IgD-negative memory B cell (primary cell): ENCODE data around the gene KCND1. TPM values are rescaled to one million over a fixed set of nuclear protein-coding genes. Genes with fewer than 3 reads are reported as not detected.

Experiments used
- H3K27ac Mint-ChIP-seq, 3 donors: one replicate each; pipeline ENCODE4 v1.8.0; 2020 to 2022; ENCODE audit warnings: mild to moderate bottlenecking in 3 of 3, mixed read lengths in 3 of 3, moderate library complexity in 1 of 3
- H3K27me3 Mint-ChIP-seq: one replicate; pipeline ENCODE4 v1.8.0; 2021; ENCODE audit warnings: mixed read lengths
- H3K36me3 Mint-ChIP-seq: one replicate; pipeline ENCODE4 v1.8.0; 2020; ENCODE audit warnings: mild to moderate bottlenecking, mixed read lengths
- H3K4me1 Mint-ChIP-seq, 3 donors: one replicate each; pipeline ENCODE4 v1.8.0; 2020 to 2022; ENCODE audit warnings: mixed read lengths in 3 of 3, mild to moderate bottlenecking in 1 of 3
- H3K4me3 Mint-ChIP-seq, 4 donors: one replicate each; pipeline ENCODE4 v1.8.0; 2020 to 2022; ENCODE audit warnings: mild to moderate bottlenecking in 4 of 4, mixed read lengths in 4 of 4, moderate library complexity in 3 of 4
- H3K9me3 Mint-ChIP-seq, 3 donors: one replicate each; pipeline ENCODE4 v1.8.0; 2020 to 2021; ENCODE audit warnings: mixed read lengths in 3 of 3, mild to moderate bottlenecking in 1 of 3
- polyA plus RNA-seq: library from polyadenylated mRNA; unstranded; fragments of 300-500 nt; fragmentation: Illumina TruSeq; gene quantifications from one replicate; pipeline ENCODE4 v1.2.3, GENCODE V29; 2021

The KCND1 gene
- 0.13 TPM for polyA plus RNA-seq

DNA sequence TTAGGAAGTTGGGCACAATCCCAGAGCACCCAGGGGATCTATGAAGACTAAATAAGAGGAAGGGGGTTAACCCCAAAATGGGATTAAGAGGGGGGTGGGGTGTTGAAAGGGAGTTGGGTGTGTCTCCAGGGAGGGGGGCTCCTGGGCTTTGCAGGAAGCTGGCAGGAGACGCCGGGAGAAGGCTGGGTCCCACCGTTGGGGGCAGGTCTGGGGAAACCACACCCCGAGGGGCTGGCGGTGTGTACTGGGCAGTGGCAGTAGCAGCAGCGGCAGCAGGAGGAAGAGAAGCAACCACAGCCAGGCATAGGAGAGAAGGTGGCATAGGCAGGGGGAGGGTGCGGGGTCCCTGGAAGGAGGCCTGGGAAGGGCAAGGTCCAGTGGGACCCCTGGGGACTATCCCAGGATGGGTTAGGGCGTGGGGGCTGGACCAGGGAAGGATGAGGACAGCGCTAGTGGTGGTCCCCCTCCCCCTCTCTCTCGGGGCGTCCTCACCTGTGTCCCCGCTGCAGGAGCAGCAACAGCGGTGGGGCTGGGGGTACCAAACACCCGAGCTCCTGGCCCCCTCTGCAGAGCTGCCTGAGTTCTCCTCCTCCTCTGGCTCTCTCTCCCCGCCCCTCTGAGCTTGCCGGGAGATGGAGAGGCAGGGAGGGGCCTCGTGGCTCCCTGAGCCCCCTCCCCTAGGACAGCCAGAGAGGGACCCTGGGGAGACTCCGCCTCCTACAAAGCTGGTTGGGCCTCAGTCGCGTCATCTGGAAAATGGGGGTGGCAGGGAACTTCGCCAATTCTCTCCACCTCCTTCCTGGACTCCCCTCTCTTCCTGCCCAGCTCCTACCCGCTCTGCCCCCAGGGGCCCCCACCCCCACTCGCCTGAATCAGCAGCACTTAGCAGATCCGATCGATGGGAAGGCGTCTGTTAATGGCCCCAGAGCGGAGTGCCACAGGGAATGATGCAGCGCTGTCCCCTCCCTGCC is at the start of gene KCND1:
TSS of gene KCND1 (minus strand) at position 596 of the 971 bp plus-strand sequence. CDS start 1,573 bp downstream, outside the sequence.
- H3K27ac Mint-ChIP-seq = no peak within 1 kb of the TSS
- peaks cover 0 to 8% (median 4%) of the 10 kb centered on the region in 3 donors for H3K4me1 Mint-ChIP-seq
- H3K4me3 Mint-ChIP-seq = peak within 1 kb of the TSS in 3 of 4 donors; percentile 58 to 67 (median 61)

DNA sequence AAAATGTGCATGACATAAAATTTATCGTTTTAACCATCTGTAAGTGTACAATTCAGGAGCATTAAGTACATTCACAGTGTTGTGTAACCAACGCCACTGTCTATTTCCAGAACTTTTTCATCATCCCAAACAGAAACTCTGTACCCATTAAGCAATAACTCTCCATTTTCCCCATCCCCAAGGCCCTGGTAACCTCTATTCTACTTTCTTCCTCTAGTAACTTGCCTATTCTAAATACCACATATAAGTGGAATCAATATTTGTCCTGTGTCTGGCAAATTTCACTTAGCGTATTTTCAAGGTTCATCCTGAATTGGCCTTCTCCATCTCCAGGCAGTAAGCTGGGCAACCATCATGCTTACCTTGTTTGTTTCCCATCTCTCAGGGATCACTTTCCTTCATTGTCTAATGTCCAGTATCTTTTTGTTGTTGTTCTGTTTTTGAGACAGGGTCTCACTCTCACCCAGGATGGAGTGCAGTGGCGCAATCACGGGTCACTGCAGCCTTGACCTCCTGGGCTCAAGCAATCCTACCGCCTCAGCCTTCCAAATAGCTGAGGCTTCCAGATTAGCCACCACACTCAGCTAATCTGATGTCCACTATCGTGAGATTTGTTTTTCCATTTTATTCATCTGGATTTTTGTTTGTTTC is 48.1 kb upstream of the KCND1 start:
- Mint-ChIP-seq H3K27ac (no peak overlapping the region), H3K9me3 (no peaks in the 10 kb centered on the region), H3K4me3 (no peak overlapping the region), H3K4me1 (no peaks in the 10 kb centered on the region), H3K36me3 (peaks cover 3% of the 10 kb centered on the region), H3K27me3 (no peaks in the 10 kb centered on the region)

More for the DNA sequence above, at the start of gene KCND1:
- Mint-ChIP-seq H3K27me3 (peaks cover 10% of the 10 kb centered on the region), H3K36me3 (no peaks in the 10 kb centered on the region), H3K9me3 (no peaks in the 10 kb centered on the region)

DNA sequence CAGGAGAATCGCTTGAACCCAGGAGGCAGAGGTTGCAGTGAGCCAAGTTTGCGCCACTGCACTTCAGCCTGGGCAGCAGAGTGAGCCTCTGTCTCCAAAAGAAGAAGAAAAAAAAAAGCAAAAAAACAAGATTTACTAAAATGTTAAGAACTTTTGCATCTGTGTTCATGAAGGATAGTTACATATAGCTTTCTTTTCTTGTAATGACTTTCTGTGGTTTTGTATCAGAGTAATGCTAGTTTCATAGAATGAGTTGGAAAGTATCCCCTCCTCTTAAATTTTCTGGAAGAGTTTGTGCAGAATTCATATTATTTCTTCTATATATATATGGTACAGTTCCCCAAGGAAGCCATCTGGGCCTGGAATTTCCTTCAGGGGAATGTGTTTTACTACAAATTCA is 47.4 kb upstream of the KCND1 start:
- Mint-ChIP-seq H3K36me3 (peaks cover 2% of the 10 kb centered on the region), H3K27ac (no peak overlapping the region), H3K9me3 (no peaks in the 10 kb centered on the region), H3K4me1 (no peaks in the 10 kb centered on the region), H3K4me3 (no peak overlapping the region), H3K27me3 (no peaks in the 10 kb centered on the region)

DNA sequence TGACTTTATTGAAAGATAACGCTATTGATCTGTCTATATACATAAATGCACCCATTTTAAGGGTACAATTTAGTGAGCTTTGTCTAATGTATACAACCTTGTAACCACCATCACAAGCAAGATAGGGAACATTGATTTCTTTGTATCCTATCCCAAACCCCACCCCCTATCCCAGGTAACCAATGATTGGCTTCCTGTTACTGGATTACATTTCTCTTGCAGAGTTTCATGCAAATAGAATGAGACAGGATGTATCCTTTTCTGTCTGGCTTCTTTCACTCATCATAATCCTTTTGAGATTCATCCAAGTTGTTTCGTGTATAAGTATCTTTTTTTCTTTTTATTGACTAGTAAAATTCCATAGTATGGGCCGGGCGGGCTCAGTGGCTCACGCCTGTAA is 32.1 kb upstream of the KCND1 start:
- Mint-ChIP-seq H3K27me3 (no peaks in the 10 kb centered on the region), H3K27ac (peak overlapping the region in 2 of 3 donors; percentile 23 to 59), H3K4me1 (peaks cover 3 to 16% (median 4%) of the 10 kb centered on the region in 3 donors), H3K9me3 (no peaks in the 10 kb centered on the region), H3K4me3 (peak overlapping the region in 2 of 4 donors; percentile 1 to 48), H3K36me3 (no peaks in the 10 kb centered on the region)

DNA sequence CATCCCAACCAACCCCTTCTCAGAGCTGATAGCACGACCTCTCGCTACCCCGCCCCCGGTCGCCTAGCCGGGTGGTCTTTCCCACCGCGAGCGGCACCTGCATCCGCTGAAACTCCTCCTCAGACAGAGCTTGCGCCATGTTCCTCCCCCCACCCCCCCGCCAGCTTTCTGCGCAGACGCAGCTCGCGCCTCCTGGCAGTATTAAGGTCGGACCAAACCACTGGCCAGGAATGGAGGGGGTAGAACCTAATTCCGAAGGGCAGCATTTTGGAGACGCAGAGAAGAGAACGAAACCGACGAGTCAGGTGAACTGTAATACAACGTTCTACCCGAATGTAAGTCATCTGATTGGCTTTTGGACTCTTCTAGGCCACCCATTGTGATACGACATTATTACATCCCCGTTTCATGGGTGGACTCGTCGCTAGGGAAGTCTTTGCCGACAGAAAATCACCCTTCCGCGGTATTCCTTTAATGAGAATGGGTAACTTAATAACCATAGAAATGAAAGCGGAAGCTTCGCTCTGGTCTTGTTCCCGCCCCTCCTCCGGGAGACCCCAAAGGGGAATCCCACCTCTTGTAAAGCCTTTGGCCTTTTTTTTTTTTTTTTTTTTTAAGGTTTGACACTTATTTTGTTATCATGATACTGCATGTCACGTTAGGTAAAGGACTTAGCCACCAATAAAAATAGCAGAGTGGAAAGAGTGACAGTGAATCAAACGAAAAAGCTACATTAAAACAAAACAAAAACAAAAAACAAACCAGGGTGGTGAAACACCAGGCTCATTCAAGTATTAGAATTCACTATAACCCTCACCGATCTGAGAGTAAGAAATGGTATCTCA is 30.7 kb upstream of the KCND1 start, which contains the start of gene GRIPAP1:
TSS of gene GRIPAP1 (minus strand) at position 174 of the 845 bp plus-strand sequence. CDS start at position 139, 35 bp downstream.
- peak within 1 kb of the TSS; percentile 95 to 99 (median 95) for H3K27ac Mint-ChIP-seq
- peak within 1 kb of the TSS; percentile 95 to 98 (median 96) for H3K4me3 Mint-ChIP-seq
- H3K4me1 Mint-ChIP-seq = peaks cover 5 to 19% (median 8%) of the 10 kb centered on the region in 3 donors
- no peaks in the 10 kb centered on the region for H3K9me3 Mint-ChIP-seq
- no peaks in the 10 kb centered on the region for H3K36me3 Mint-ChIP-seq
- H3K27me3 Mint-ChIP-seq = no peaks in the 10 kb centered on the region

DNA sequence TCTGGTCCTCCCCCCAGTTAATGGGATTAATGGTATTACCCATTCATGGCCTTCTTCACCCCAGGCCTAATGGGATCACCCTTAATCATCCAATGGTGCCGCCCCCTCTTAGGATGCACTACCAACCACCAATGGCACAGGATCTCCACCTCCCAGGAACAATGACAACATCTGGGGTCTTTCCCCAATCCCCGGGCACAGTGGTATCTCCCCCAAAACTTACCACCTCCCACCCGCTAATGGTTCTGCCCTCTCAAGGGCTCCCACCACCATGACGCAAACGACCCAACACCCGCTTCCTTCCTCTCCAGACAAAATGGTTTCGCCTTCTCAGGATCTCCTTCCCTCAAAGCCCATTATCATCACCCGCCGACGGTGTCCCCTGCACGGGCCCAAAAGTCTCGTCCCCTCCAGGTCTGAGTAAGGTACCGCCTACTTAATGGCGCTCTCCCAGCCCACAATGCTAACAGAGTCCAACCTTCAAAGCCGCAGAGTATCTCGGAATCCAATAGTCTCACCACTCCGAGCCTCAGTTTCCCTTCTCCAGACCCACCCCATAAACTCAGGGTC is 30.0 kb upstream of the KCND1 start:
- no peaks in the 10 kb centered on the region for H3K36me3 Mint-ChIP-seq
- peaks cover 1% of the 10 kb centered on the region for H3K27me3 Mint-ChIP-seq
- H3K9me3 Mint-ChIP-seq = no peaks in the 10 kb centered on the region
- peak overlapping the region; percentile 95 to 98 (median 96) for H3K4me3 Mint-ChIP-seq
- peaks cover 5 to 21% (median 8%) of the 10 kb centered on the region in 3 donors for H3K4me1 Mint-ChIP-seq
- peak overlapping the region; percentile 95 to 99 (median 95) for H3K27ac Mint-ChIP-seq

DNA sequence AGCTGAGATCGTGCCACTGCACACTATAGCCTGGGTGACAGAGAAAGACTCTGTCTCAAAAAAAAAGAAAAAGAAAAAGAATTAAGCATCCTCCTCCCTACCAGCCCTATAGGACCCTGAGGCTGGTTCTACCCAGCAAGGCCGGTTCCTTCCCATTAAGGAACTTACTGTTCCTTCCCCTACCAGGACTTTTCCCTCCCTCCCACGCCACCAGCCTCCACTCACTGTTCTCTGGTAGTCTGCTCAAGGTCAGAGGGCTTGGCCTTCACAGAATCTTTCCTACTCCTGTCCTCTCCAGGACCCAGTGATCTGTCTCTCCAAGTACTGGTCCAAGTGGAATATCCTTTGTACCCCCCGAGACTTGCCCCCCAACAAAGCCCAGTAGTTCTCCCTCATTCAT is 29.0 kb upstream of the KCND1 start:
- H3K27me3 Mint-ChIP-seq = peaks cover 1% of the 10 kb centered on the region
- peak overlapping the region in 1 of 4 donors; percentile 98 for H3K4me3 Mint-ChIP-seq
- no peaks in the 10 kb centered on the region for H3K36me3 Mint-ChIP-seq
- no peaks in the 10 kb centered on the region for H3K9me3 Mint-ChIP-seq
- H3K4me1 Mint-ChIP-seq = peaks cover 5 to 23% (median 8%) of the 10 kb centered on the region in 3 donors
- H3K27ac Mint-ChIP-seq = peak overlapping the region in 2 of 3 donors; percentile 39 to 99

DNA sequence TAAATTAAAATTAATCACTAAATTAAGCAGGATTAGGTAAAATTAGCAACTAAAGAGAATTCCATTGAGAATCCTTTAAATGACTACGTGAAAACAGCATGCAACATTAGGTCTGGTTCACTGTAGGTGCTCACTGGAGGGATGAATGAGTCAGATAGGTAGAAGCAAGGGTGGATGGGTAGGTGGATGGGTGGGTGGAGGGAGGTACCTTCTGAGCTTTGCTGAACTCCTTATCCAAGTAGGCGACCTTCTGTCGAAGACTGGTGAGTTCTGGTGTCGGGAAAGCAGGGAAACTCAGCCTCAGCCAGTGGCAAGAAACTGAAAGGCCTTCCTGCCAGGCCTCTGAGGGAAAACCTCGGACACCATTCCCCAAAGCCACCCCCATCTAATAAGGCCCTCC is 27.4 kb upstream of the KCND1 start:
- Mint-ChIP-seq H3K36me3 (no peaks in the 10 kb centered on the region), H3K4me1 (peaks cover 5 to 23% (median 8%) of the 10 kb centered on the region in 3 donors), H3K27me3 (peaks cover 1% of the 10 kb centered on the region), H3K9me3 (no peaks in the 10 kb centered on the region), H3K27ac (peak overlapping the region in 1 of 3 donors; percentile 91), H3K4me3 (no peak overlapping the region)

DNA sequence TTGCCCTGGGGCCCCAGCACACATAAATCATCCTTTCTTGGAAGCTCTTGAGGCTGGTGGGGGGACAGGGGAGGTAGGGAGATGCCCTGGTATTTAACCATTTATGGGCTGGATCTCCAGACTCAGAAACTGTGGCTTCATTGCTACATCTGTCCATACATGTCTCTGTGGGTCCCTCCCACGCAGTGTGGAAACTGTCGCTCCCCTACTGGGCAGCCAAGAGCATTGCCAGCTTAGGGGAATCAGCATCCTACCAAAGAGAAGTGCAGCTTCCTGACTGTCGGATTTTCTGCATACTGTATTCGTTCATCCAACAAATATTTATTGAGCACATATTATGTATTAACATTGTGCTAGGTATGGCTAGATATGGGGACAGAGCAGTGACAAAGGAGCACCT is 26.7 kb upstream of the KCND1 start:
- no peaks in the 10 kb centered on the region for H3K9me3 Mint-ChIP-seq
- H3K4me3 Mint-ChIP-seq = peak overlapping the region in 1 of 4 donors; percentile 17
- peaks cover 4% of the 10 kb centered on the region for H3K27me3 Mint-ChIP-seq
- H3K36me3 Mint-ChIP-seq = no peaks in the 10 kb centered on the region
- H3K27ac Mint-ChIP-seq = no peak overlapping the region
- H3K4me1 Mint-ChIP-seq = peaks cover 5 to 23% (median 6%) of the 10 kb centered on the region in 3 donors

DNA sequence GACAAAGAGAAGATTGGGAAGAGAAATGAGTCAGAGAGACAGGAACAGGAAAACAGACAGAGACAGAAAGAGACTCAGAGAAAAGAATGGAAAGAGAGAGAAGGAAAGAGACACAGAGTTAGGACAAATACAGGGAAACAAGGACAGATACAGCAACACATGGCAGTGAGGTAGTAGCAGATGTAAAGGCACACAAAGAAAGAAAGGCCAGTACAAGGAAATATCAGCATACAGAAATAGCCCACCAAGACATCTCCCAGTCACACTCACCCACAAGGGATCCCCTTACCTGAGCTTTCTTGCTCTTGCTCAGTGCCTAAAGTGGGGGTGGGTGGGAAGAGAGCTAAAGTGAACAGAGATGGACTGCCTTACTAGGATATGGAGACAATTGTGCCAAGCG is 26.2 kb upstream of the KCND1 start:
- Mint-ChIP-seq H3K4me3 (no peak overlapping the region), H3K9me3 (no peaks in the 10 kb centered on the region), H3K36me3 (no peaks in the 10 kb centered on the region), H3K27ac (peak overlapping the region in 1 of 3 donors; percentile 53), H3K27me3 (peaks cover 4% of the 10 kb centered on the region), H3K4me1 (peaks cover 5 to 23% (median 6%) of the 10 kb centered on the region in 3 donors)

DNA sequence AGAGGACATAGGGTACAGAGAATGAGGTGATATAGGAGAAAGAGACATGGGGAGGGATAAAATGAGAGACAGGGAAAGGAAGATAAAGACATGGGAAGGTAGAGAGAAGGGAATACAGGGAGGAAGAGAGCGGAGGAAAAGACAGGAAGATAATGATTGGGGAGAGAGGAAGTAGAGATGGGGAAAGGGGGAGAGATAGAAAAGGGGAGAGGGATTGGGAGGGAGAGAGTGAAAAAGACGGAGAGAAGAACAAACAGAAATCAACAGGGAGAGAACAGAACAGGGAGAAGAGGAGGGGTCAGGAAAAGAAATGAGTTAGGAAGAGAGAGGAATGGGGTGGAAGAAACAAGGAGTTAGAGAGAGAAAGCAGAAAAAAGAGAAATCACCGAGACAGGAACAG is 25.8 kb upstream of the KCND1 start:
- H3K4me1 Mint-ChIP-seq = peaks cover 5 to 20% (median 6%) of the 10 kb centered on the region in 3 donors
- no peak overlapping the region for H3K4me3 Mint-ChIP-seq
- H3K36me3 Mint-ChIP-seq = no peaks in the 10 kb centered on the region
- H3K9me3 Mint-ChIP-seq = no peaks in the 10 kb centered on the region
- H3K27me3 Mint-ChIP-seq = peaks cover 4% of the 10 kb centered on the region
- no peak overlapping the region for H3K27ac Mint-ChIP-seq

DNA sequence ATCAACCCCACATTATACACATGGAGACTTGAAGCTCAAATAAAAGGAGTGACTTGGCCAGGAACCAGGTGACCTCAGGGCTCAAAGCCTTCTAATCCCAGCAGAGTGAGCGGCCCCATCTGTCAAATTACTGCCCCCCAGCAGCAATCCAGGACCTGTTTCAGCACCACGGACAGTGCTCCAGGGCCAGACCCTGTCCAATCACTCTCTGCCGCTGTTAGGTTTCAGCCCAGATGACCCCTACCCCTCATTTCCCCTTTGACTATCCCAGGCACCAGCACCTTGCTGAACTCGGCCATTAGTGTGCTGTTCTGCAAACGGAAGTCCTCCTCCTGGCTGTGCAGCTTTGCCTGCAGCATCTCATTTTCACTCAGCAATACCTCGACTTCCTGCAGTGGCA is 25.3 kb upstream of the KCND1 start:
- Mint-ChIP-seq H3K4me1 (peaks cover 5 to 15% (median 6%) of the 10 kb centered on the region in 3 donors), H3K4me3 (peak overlapping the region in 1 of 4 donors; percentile 10), H3K36me3 (no peaks in the 10 kb centered on the region), H3K27ac (no peak overlapping the region), H3K27me3 (peaks cover 4% of the 10 kb centered on the region), H3K9me3 (no peaks in the 10 kb centered on the region)

DNA sequence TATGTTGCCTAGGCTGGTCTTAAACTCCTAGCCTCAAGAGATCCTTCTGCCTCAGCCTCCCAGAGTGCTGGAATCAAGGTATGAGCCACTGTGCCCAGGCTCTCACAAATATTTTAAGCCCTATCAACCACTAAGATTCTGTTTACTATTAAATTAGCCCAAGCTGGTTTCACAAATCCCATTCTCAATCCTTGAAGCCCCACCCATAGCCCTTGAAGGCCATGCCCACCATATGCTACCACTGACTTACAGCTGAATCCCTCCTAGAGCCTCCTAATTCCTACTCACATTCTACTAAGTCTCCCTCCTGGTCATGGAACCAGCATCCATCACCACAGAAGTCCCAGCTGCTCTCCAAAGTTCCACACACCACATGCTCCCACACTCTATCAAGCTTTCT is 20.7 kb upstream of the KCND1 start:
- no peak overlapping the region for H3K4me3 Mint-ChIP-seq
- peaks cover 0 to 4% (median 0%) of the 10 kb centered on the region in 3 donors for H3K4me1 Mint-ChIP-seq
- H3K27me3 Mint-ChIP-seq = peaks cover 4% of the 10 kb centered on the region
- H3K9me3 Mint-ChIP-seq = no peaks in the 10 kb centered on the region
- no peak overlapping the region for H3K27ac Mint-ChIP-seq
- H3K36me3 Mint-ChIP-seq = no peaks in the 10 kb centered on the region

DNA sequence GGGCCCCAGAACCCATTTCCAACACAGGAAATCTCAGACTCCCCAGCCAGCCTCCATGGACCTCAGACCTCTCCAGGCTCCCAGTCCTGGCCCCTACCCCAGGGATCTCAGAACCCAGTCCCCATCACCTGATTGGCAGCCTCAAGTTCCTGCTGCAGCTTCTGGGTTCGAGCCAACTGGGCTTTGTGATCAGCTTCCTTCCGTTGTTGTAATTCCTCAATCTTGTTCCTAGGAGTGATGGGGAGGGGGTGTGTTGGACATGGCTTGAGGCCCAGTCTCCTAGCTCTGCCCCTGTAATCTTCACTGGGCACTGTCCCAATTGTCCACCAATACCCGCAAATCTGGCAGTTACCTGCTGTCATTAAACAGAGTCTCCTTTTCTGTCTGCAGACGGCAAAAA is 17.8 kb upstream of the KCND1 start:
- Mint-ChIP-seq H3K27ac (no peak overlapping the region), H3K36me3 (no peaks in the 10 kb centered on the region), H3K4me1 (no peaks in the 10 kb centered on the region), H3K9me3 (no peaks in the 10 kb centered on the region), H3K27me3 (peaks cover 3% of the 10 kb centered on the region), H3K4me3 (no peak overlapping the region)
